Non-pigmented ciliary epithelial cell (primary cell): Measurements from ENCODE around the gene HTT.

Source experiments
- DNase-seq: peaks from one replicate; pipeline ENCODE4 v3.0.0-alpha.2; 2010; ENCODE audit warnings: low read depth

HTT gene

GRCh38 chr4:3074078-3074845 lies at the start of gene HTT, which contains the start of gene HTT-AS:
Gene HTT (plus strand): TSS chr4:3074681. CDS start chr4:3074826, 145 bp downstream.
Gene HTT-AS (minus strand): TSS chr4:3074538.
- peak; percentile 65 for DNase-seq

DNA sequence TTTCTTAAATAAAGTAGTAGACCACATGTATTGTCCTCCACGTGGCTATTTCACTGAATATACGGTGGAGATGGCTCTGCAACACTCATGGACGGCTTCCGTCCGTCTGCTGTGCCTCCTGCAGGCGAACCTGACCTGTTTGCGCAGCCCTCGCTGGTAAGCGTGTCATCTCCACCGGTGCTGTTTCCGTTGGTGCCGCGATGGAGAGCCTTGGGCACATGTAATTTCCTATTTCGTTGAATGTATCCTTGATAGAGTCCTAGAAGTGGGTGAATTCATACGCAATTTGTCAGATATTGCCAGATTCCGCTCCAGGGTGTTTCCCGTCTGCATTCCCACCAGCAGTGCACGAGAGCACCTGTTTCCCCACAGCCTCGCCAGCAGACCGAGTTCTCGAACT lies 48.6 kb upstream of the HTT start:
- no peak for DNase-seq

DNA sequence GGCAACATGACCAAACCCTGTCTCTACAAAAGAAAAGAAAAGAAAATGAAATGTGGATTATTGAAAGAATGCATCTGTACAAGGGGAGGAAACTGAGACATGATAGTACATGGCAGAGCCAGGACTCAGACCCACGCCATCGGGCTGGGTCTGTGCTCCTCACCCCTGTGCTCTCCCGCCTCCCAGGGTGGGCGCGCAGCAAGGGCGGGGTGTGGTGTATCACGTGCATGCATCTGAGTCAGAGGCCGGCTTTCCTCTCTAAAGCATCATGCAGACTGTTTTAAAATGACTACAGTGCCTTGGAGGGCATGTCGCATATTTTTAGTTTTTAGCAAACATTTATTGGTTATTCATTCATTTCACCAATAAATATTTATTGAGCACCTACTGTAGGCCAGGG lies 47.9 kb upstream of the HTT start:
- no peak for DNase-seq

DNA sequence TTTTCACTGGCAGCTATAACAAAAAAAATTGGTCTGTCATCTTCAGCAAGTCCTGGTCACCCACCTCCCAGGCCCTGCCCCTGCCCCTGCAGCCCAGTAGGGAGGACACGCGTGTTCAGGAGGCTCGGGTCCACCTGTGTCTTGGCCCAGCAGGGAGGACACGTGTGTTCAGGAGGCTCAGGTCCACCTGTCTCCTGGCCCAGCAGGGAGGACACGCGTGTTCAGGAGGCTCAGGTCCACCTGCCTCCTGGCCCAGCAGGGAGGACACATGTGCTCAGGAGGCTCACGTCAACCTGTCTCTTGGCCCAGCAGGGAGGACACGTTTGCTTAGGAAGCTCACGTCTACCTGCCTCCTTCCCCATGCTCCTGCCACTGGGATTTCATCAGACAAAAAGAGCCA lies 45.0 kb upstream of the HTT start:
- DNase-seq: no peak

GRCh38 chr4:3030566-3031356 lies 43.7 kb upstream of the HTT start:
- DNase-seq: no peak

- no peak for DNase-seq
These were observed 43.0 kb upstream of the HTT start for GRCh38 chr4:3031357-3032082.

DNA sequence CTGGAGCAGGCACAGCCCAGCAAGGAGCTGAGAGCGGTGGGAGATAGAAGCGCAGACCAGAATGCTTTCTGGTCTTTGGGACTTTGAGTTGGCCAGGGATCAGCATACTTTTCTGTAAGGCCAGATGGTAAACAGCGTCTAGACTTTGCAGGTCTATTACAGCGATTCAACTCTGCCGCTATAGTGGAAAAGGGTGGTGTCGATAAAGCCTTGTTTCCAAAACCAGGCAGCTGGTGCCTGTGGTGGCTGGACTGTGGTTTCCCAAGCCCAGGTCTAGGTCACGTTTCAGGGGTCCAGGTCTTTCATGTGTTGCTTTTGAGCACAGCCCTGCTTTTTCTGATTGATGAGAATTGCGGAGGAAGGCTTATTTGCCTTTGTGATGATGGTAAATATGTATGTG lies 40.2 kb upstream of the HTT start:
- DNase-seq: no peak

DNA sequence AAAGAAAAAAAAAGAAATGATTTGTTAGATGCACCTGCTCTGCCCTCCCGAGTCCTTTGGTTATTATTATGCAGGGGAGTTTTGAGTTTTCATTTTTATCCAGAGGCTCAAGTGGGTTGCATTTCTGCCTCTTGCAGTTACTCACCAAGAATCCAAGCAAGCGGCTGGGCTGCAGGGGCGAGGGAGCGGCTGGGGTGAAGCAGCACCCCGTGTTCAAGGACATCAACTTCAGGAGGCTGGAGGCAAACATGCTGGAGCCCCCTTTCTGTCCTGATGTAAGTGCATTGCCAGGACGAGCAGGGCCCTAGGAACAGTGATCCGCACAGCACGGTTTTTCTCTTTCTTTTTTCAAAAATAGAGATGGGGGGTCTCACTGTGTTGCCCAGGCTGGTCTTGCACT lies 39.2 kb upstream of the HTT start:
- no peak for DNase-seq

DNA sequence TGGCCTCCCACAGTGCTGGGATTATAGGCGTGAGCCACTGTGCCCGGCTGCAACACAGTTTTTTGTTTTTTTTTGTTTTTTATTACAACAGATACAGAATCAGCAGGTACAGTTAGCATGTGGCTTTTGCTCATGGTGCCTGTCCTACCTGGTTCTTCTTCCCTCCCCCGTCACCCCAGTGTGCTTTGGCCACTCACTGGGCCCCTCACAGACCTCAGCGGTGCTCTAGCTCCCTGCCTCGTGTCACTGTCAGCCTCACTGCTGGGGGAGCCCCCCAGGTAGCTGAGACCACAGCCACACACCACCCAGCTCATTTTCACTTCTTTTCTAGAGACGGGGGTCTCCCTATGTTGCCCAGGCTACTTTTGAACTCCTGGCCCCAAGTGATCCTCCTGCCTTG lies 38.8 kb upstream of the HTT start:
- no peak for DNase-seq

DNA sequence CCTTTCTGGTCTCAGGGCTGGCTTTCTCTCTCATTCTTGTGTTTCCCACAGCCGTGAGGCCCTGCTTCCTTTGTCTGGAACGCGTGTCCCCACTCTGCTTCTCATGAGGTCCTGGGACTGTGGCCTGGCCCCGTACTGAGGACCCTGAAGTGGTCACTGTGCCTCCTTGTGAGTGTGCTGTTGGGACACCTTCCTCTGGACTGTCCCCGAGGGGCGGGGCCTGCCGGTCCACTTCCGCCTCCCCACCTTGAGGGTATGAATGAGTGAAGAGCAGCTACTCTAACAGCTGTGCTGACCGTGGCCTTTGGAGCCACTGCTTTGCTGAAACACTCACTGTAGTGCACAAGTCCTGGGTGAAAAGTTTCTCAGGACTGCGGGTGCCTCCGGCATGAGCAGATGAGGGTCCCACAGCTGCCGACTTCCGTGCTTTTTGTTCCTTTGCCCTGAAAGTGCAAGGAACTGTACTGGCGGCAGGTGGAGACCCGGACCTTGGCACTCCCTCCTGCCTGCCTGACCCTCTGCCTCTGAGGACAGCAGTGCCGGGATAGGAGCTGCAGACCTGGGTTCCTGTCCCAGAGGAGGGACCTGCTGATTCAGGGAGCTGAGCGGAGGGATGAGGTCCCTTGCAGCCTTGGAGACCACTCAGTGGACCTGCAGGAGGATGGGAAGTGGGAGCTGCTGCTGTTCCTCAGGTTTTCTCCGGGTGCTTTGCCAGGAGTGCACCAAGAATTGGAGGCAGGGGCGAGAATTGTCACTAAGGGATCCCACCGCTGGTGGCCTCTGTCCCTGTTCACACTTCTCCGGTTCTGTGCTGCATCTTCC lies 38.1 kb upstream of the HTT start:
- no peak for DNase-seq

DNA sequence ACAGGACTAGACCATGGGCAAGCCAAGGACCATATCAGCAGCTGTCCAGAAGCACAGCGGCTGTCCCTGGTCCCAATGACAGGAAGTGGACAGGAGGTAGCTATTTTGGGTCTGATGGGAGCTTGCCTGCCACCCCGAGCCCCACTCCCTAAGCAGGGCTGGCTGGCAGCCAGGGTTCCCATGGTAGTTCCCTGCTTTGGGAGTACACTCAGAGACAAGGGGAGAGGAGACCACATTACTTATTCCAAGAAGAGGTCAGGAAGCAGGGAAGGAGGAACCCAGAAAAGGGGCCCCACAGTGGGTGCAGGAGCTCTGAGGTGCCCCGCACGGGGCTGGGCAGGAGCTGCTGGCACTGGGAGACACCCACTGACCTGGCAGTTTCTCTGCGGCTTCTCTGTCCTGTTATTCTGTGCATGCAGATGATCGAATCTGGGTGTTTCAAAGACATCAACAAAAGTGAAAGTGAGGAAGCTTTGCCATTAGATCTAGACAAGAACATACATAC lies 36.5 kb upstream of the HTT start:
- DNase-seq: no peak

GRCh38 chr4:3039706-3040366 lies 34.6 kb upstream of the HTT start:
- DNase-seq: no peak

DNA sequence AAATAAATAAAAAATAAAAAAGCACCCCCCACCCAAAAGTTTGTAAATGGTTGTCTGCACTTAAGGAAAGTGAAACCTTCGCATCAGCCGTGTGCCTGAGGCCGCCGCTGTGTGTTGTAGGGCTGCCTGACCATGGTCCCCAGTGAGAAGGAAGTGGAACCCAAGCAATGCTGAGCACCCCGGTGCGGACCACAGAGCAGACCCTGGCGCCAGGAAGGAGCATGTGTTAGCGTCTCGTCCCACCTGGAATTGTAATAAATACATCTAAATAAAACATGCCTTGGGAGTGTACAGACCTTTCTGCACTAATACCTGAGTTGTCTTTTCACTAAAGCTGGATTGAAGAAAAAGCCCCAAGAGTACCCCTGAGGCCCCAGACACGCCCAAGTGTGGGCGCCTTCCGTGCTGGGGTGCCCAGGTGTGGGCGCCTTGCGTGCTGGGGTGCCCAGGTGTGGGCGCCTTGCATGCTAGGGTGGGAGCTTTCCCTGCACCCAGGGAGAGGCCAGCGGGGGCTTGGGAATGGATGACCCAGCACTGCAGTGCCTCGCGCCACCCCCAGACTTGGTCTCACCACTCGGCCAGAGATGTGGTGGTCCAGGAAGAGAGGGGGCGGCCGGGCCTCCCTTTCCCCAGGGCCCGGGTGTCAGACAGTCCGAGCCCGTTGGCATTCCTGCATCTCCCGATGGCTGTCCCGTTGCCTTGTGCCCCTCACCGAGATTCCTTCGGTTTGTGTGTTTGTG lies 33.9 kb upstream of the HTT start:
- DNase-seq: no peak

DNA sequence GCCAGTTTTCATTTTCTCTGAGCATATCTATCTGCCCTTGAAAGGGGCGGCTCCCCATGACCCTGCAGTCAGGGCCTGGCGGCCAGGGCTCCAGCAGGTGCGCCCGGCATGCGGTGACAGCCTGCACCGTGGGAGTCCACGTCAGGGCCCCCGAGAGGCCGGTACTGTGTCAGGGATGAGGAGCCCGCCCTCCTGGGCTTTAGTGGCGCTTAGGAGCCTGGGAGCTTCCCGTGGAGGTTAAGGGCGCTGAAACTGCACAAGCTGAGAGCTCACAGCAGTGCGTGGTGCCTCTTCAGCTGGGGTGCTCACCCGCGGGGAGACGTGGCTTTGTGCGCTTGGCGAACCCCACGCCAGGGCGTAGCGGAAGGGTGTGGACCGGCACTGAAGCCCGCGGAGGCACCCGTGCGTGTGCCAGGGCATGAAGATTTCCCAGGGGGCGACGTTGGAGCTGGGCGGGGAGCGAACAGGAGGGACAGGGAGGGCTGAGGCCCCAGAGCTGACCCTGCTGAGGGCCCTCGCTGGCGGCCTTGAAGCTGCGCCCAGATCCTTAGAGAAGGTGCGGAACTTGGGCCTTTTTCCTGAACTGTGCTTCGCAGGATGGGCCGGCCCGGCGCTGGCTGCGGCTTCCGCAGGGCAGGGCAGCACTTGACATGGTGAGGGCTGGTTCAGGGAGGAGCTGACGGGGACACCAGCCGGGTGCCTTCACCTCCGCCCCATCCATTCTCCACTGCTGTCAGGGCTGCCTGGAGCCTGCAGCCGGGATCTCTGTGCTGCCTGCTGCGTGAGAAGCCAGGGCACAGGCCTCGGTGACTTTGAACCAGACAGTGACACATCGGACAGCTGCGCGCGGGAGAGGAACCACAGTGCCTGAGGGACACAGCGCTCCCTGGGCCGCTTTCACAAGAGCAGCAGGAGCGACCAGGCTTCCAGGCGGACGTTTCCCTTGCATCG lies 33.0 kb upstream of the HTT start:
- no peak for DNase-seq

DNA sequence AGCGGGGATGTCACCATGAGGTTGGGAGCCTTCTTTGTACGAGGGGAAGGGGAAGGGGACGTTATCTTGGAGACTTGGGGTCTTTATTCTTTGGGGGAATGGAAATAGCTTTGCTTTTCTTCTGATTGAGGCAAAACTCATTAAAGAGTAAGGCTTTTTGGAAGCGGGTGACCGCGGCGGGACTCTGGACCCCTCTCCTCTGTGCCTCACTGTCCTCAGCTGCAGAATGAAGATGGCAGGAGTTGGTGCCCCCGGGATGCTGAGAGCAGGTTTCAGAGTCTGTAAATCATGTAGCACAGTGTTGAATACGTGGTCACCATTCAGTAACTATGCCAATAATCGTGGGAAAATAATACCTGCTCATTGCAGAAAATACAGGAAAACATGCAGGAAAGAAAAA lies 32.3 kb upstream of the HTT start:
- no peak for DNase-seq

GRCh38 chr4:3043282-3044020 lies 31.0 kb upstream of the HTT start:
- no peak for DNase-seq

GRCh38 chr4:3044870-3045819 lies 29.3 kb upstream of the HTT start:
- peak; percentile 23 for DNase-seq
